GM19099 (cell line): ENCODE data around the gene DLD.

Experiments
- POLR2A ChIP-seq: IDR thresholded peaks from 3 replicates; pipeline ENCODE4 v1.6.1; 2011; ENCODE audit warnings: low read depth; ENCODE audit not compliant: insufficient read length; ENCODE audit errors: extremely low read depth

Gene DLD

DNA sequence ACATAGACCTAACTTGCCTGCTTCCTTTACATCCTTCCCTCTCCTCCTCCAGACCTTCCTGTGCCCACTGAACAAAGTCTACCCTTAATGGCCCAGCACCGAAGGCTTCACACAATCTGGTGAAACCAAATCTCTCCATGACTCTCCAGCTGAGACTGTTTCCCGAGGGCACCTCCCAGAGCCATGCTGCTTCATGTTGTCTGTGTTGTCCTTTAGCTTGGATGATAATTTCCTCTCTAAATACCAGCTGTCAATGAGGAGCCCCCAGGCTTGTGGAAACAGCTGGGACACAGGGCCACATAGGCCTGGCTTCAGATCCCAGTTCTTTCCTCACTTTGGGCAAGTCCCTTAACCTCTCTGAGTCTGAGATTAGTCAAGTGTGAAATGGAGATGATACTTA lies 54.3 kb downstream of the DLD start:
- no peak for TF ChIP-seq POLR2A

DNA sequence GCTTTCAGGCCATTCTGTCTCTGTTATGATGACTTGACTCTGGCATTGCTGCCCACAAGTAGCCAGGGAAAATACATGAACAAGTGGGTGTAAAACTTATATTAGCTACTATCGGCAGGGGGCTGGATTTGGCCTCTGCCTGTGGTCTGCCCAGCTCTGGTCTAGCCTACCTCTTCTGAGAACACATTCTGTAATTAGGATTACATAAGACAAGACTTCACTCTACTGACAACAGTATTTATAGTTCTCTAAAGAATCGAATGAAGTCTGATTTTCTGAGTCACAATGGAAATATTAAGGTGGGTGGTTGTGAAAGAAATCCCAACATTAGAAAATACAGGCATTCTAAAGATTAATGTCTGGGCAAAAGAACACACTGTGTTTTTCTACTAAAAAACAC lies 55.5 kb downstream of the DLD start:
- no peak for TF ChIP-seq POLR2A

DNA sequence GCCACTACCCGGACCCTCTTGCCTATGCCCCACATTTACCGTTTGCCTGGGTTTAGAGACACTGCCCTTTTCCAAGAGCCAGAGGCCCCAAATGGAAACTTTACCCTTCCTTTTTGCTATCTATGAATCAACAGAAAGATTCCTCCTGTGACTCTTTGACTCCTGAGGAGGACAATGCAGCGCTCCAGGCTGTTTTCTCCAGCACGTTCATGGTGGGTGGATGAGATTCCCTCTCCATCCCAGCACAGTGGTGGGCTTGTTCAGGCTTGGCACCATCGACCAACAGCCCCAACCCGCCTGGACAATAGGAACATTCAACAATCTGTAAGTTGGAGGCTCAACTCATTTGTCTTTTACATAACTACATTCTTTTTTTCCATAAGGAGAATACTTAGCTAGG lies 55.9 kb downstream of the DLD start:
- TF ChIP-seq POLR2A = no peak

DNA sequence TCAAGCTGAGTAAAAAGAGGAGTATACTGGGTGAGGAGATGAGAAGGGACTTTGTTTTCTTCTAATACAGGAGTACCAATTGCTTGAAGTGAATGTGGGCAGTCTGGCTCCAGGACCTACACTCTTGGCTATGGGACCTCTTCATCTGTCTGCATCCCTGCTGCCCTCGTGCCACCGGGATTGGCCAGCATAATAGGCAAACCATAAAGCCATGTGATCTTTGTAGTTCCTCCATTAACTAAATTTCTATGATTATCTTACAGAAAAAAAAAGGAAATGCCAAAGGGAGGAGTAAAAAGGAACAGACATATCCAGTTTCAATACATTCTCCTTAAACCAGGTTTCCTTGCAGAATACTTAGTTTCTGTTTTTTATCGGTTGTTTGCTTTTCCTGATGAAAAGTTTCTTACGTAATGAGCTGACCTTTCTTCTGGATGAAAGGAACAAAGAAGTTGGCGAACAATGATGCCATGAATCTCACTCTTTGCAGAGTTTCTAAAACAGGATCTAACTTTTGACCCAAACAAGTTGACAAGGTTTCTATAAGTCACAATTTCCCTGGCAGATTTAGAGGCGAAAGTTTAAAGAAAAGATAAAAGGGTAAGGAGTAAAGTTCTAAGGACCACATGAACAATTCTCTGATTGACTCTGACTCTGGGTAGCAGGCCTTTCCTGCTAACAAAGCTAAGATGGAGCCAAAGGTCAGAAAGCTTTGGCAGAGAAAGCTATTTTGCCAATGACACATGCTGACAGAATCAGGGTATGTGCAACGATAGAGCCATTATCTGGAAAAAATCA lies 57.9 kb downstream of the DLD start:
- no peak for TF ChIP-seq POLR2A

DNA sequence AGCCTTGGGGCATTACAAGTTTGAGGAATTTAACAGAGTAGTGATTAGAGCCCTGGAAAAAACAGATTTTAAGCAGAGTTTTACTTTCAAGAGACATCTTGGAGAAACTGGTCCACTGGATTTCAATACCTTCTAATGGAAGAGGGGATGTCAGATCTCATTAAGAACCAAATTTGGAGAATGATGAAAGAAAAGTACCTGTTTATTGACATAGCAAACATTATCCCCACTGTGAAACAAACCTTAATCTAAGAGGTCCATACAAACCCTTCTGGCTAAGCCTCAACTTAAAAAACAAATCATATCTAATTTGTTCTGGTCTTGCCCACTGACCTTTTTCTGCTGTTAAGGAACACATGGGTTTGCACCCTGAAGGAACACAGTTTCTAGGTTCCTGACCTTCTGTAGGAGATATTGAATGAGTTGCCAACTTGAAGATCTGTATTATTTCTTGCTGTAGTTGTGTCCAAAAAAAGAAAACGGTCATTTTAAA lies 58.5 kb downstream of the DLD start:
- TF ChIP-seq POLR2A = no peak

DNA sequence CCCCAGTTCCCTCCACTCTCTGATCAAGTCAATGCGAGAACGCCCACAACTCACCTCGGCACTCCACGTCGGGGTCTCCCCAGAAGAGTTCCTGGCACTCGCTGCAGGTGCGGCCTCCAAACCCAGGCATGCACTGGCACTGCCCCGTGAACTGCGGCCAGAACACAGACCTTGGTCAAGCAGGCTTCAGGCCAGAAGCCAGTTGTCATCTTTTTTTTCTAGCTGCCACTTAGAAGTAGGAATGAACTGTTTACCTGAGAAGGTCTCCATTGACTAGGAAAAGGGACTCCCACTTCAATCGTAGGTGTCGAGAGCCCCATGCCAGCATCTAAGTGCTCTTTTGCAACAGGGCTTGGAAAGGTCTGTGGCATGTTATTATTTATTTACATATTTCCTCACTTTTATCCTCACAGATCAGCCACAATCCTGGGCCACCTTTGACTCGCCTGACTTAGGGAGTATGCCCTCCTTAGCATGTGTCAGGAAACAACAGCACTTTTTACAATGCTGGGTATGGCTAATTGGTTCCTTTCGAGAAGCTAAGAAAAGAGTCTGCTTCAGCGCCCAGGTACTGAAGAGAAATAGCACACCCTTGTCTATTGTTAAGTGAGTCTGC lies 60.3 kb downstream of the DLD start:
- TF ChIP-seq POLR2A = no peak

DNA sequence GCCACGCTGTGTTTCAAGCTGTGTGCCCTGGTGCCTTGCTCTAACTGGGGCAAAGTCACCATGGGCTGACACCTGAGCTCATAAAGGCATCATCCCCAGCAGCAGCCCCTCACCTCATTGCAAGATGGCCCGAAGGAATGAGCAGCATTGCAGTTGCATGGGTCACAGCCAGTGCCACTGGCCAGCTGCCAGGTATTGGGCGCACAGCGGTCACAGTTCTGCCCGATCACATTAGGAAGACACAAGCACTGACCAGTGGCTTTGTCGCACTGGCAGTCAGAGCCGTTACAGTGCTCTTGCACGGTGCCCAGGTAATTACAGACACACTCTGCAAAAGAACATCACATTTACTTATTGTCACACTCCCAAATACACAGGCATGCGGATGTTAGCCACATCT lies 60.9 kb downstream of the DLD start:
- TF ChIP-seq POLR2A = no peak

DNA sequence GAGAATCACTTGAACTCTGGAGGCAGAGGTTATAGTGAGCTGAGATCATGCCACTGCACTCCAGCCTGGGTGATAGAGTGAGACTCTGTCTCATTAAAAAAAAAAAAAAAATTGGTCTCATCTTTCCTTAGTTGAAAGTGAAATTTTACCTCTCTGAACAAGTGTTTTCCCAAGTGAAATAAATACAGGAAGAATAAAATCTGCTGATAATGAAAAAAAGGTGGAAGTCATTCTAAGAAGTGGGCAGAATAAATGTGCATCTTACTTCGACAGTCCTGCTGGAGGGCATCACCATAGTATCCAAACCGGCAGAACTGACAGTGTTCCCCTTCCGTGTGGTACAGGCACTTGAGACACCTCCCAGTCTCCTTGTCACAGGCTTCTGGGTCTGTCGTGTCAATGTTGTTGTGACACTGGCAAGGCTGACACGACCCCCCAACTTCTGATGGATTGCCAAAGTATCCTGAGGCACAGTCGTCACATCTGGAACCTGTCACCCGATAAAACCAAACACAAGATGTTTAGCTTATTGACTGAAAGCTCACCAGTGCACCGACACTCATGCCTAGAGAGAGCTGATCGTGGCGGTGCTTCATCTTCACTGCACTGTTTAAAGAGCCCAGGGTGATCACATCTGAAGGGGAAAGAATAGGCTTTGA lies 62.4 kb downstream of the DLD start:
- no peak for TF ChIP-seq POLR2A

DNA sequence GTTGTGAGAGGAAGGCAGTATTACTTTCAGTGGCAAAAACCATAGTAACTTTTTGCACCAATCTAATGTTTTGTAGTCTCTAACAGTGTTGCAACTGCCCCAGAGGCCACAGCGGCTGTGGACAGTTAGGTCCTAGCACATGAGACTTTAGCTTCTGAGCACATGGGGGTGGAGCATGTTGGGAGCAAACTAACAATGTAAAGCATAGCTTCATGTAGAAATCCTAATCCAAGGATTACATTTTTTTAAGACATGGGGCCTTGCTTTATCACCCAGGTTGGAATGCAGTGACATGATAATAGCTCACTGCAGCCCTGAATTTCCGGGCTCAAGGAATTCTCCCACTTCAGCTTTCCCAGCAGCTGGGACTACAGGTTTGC lies 62.9 kb downstream of the DLD start:
- no peak for TF ChIP-seq POLR2A

DNA sequence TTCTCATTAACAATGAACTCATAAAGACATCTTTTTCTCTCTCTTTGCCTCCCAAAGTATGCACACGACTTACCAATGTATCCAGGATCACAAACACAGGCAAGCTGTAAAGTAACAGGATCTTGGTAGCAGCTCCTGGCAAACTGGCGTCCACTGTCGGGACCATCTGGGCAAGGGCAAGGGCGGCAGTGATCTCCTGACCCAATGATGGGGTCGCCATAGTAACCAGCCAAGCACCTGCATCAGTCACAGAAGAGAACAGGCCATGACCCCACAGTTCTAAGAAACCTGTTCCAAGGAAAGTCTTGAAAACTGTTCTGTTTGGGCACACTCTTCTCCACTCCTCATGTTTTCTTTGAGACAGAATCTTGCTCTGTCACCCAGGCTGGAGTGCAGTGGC lies 64.4 kb downstream of the DLD start:
- no peak for TF ChIP-seq POLR2A

DNA sequence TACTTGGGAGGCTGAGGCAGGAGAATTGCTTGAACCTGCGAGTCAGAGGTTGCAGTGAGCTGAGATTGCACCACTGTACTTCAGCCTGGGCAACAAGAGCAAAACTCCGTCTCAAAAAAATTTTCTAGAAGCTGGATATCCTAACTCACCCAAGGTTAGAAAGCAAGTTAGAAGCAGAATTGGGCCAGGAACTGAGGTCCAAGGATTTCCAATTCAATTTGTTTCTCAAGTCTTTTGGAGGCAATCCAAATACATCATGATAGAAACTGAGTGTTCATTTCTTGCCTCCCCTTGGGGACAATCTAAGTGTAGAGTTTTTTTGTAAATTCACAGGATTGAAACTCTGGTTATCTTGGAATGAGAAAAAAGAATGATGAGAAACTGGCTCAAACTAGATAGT lies 66.5 kb downstream of the DLD start:
- no peak for TF ChIP-seq POLR2A

DNA sequence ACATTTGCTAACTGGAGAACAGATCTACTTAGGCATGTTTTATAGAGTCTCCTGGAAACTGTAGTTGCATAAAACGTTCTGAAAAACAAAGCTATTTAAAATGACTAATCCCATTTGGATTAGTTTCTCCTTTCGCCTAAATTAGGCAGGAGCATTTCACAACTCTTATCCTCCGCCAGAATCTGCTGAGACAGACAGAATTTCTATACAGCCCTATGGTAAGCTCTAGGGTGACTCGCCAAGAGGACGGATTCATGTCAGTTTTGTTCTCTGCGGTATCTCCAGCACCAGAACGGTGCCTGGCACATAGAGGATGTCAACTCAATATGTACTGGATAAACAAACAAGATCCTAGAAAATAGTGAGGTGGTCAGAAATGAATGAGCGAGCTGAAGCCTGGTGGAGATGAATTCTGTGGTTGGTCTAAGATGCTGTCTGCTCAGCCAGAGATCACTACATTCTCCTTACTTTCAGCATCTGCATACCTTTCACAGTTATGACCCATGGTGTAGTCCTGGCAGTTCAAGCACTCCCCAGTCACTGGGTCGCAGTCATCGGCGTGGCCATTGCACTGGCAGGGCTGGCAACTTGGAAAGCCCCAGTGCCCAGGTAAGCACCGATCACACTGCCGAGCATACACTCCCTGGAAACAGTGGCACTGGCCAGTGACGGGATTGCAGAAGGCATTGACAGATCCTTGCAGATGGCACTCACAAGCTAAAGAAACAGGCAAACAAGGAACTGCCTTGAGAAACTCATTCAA lies 68.0 kb downstream of the DLD start:
- TF ChIP-seq POLR2A = no peak

DNA sequence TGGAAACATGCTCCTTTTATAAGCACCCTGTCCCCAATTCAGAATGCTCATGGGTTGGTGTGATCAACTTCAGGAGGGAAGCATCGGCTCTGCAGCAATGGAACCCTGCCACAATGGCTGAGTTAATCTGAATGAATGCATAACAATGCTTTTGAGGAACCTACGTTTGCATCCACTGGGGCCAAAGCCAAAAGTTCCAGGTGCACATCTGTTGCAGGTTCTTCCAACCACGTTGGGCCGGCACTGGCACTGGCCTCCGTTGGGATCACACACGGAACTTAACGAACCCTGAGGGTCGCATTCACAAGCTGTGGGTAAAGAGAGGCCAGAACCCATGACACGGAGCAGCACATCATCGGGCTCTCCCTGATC lies 68.5 kb downstream of the DLD start:
- no peak for TF ChIP-seq POLR2A

DNA sequence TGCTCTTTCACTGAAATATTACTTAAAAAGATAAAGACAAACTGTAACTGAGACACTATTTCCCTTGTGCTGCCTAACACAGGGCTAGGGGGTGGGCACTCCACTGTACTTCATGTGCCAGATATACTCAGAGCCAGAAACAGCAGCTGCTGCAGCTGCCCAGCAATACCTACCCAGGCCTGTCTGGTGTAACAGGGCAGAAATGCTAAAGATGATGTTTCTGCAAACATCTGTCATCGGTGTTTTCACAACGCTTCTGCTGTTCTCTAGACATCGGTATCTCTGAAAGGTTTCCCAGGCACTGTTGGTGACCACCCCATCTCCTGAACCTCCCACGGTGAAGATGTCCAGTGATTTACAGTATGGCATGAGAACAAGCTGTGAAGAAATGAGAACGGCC lies 69.3 kb downstream of the DLD start:
- no peak for TF ChIP-seq POLR2A

DNA sequence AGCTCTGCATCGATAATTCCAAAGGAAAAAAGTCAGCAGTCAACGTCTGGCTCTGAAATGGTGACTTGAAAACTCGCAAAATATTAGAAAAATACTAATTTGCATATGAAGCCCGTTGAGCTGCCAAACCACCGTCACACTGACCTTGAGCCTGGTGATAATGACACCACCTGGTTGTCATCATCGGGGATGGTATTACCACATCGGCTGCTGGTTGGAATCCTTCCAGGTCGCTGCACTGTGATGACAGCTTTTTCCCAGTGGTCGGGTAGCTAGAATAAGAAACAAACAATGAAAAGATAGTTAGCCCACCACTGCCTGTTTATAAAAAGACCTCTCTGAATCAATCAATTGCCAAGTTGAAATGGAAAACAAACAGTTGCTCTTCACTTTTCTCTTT lies 70.4 kb downstream of the DLD start:
- no peak for TF ChIP-seq POLR2A
